ENCODE results near the gene SNRPA. TPM values are rescaled to one million over a fixed set of nuclear protein-coding genes. Genes with fewer than 3 reads are reported as not detected.

Gene SNRPA
- total and polyA plus RNA-seq, 2 of the 13 experiments (the other 11 are each of a cell fraction or from before 2014, with no cell fraction given) = 59.6 to 162 TPM

DNA sequence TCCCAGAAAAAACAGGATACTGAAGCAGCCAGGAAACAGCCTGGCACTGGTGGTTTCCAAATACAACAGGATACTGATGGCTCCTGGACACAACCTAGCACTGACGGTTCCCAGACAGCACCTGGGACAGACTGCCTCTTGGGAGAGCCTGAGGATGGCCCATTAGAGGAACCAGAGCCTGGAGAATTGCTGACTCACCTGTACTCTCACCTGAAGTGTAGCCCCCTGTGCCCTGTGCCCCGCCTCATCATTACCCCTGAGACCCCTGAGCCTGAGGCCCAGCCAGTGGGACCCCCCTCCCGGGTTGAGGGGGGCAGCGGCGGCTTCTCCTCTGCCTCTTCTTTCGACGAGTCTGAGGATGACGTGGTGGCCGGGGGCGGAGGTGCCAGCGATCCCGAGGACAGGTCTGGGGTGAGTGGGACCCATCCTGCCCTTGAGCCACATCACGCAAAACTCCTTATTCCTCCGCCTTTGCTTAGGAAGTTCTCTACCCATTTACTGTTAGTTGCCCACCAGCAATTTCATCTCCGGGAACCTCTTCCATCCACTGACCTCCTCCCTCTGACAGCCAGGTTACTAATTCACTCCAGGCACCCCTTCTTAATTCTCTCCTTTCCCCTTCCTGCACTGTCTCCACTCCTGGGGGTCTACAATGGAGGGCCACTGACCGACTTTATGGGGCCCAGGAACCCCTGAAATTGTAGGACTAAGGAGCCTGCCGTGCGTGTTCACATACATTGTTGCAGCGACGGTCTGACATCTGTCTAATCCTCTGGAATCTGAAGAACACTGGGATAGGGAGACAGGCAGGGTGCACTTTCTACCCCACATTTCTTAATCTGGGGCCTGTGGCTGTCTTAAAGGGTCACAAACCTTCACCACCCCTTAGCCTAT, 32.9 kb upstream of the SNRPA start (continued):
- TF ChIP-seq, protein P1, sequence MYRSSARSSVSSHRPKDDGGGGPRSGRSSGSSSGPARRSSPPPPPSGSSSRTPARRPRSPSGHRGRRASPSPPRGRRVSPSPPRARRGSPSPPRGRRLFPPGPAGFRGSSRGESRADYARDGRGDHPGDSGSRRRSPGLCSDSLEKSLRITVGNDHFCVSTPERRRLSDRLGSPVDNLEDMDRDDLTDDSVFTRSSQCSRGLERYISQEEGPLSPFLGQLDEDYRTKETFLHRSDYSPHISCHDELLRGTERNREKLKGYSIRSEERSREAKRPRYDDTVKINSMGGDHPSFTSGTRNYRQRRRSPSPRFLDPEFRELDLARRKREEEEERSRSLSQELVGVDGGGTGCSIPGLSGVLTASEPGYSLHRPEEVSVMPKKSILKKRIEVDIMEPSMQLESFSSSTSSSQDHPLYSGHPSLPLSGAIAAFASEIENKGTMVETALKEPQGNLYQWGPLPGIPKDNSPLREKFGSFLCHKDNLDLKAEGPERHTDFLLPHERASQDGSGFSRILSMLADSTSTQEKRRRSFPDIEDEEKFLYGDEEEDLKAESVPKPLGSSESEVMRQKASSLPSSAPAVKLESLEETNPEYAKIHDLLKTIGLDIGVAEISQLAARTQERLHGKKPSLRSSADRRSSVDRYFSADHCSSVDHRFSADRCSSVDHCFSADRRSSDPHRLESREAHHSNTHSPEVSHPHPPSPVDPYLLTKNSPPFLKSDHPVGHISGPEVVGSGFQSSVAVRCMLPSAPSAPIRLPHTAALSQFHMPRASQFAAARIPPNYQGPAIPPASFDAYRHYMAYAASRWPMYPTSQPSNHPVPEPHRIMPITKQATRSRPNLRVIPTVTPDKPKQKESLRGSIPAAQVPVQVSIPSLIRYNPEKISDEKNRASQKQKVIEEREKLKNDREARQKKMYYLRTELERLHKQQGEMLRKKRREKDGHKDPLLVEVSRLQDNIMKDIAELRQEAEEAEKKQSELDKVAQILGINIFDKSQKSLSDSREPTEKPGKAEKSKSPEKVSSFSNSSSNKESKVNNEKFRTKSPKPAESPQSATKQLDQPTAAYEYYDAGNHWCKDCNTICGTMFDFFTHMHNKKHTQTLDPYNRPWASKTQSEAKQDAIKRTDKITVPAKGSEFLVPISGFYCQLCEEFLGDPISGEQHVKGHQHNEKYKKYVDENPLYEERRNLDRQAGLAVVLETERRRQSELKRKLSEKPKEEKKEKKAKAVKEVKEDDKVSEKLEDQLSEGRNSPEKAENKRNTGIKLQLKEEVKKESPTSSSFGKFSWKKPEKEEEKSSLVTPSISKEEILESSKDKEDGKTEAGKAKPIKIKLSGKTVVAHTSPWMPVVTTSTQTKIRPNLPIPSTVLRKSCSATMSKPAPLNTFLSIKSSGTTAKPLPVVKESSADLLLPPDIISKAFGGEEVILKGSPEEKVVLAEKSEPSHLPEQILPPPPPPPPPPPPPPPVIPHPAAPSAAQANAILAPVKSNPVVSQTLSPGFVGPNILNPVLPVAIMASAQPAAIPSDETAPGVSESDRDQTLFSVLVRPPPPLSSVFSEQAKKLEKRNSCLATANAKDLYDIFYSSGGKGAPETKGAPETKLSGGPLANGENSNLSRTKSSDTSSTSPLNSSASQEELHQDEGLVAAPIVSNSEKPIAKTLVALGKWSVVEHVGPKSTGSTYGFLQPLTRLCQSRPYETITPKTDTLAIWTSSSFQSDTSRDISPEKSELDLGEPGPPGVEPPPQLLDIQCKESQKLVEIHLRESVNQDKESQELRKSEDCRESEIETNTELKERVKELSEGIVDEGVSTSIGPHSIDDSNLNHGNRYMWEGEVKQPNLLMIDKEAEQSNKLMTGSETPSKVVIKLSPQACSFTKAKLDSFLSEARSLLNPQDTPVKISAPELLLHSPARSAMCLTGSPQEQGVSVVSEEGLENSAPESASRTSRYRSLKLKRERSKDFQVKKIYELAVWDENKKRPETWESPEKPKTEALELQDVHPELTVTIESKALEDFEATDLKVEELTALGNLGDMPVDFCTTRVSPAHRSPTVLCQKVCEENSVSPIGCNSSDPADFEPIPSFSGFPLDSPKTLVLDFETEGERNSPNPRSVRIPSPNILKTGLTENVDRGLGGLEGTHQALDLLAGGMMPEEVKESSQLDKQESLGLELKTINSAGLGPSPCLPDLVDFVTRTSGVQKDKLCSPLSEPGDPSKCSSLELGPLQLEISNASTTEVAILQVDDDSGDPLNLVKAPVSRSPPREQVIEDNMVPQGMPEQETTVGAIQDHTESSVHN (CRISPR knock-in tag; IDR thresholded peaks at IDR 0.05) = no peak
- TF ChIP-seq, protein P2, sequence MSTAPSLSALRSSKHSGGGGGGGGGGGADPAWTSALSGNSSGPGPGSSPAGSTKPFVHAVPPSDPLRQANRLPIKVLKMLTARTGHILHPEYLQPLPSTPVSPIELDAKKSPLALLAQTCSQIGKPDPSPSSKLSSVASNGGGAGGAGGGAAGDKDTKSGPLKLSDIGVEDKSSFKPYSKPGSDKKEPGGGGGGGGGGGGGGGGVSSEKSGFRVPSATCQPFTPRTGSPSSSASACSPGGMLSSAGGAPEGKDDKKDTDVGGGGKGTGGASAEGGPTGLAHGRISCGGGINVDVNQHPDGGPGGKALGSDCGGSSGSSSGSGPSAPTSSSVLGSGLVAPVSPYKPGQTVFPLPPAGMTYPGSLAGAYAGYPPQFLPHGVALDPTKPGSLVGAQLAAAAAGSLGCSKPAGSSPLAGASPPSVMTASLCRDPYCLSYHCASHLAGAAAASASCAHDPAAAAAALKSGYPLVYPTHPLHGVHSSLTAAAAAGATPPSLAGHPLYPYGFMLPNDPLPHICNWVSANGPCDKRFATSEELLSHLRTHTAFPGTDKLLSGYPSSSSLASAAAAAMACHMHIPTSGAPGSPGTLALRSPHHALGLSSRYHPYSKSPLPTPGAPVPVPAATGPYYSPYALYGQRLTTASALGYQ (CRISPR knock-in tag; IDR thresholded peaks at IDR 0.05) = no peak
- TF ChIP-seq ZFP1 (CRISPR knock-in tag; IDR thresholded peaks at IDR 0.05) (no peak), NFE2L2 (IDR thresholded peaks at IDR 0.05; ENCODE audit: low read length) (peak; percentile 61), ZNF772 (CRISPR knock-in tag; IDR thresholded peaks at IDR 0.05) (no peak), ZNF615 (CRISPR knock-in tag; IDR thresholded peaks at IDR 0.05; ENCODE audit: borderline replicate concordance) (no peak), HCFC1 (IDR thresholded peaks at IDR 0.05; ENCODE audit: low read depth, low read length) (no peak), ZNF768 (CRISPR knock-in tag; IDR thresholded peaks at IDR 0.05) (no peak), SAP130 (CRISPR knock-in tag; IDR thresholded peaks at IDR 0.05; ENCODE audit: low read depth) (peak; percentile 0; the same call in 1 of the 2 replicates), ZC3H4 (CRISPR knock-in tag; IDR thresholded peaks at IDR 0.05; ENCODE audit: borderline replicate concordance) (no peak), ZNF703 (CRISPR knock-in tag; IDR thresholded peaks at IDR 0.05; ENCODE audit: borderline replicate concordance) (no peak), SSRP1 (CRISPR knock-in tag; IDR thresholded peaks at IDR 0.05) (no peak), ZFP62 (CRISPR knock-in tag; IDR thresholded peaks at IDR 0.05) (no peak)
- TF ChIP-seq, protein P3, sequence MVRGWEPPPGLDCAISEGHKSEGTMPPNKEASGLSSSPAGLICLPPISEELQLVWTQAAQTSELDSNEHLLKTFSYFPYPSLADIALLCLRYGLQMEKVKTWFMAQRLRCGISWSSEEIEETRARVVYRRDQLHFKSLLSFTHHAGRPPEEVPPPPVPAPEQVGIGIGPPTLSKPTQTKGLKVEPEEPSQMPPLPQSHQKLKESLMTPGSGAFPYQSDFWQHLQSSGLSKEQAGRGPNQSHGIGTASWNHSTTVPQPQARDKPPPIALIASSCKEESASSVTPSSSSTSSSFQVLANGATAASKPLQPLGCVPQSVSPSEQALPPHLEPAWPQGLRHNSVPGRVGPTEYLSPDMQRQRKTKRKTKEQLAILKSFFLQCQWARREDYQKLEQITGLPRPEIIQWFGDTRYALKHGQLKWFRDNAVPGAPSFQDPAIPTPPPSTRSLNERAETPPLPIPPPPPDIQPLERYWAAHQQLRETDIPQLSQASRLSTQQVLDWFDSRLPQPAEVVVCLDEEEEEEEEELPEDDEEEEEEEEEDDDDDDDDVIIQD (CRISPR knock-in tag; IDR thresholded peaks at IDR 0.05; ENCODE audit: low read depth) = no peak
- TF ChIP-seq, protein P4, sequence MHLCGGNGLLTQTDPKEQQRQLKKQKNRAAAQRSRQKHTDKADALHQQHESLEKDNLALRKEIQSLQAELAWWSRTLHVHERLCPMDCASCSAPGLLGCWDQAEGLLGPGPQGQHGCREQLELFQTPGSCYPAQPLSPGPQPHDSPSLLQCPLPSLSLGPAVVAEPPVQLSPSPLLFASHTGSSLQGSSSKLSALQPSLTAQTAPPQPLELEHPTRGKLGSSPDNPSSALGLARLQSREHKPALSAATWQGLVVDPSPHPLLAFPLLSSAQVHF (CRISPR knock-in tag; IDR thresholded peaks at IDR 0.05) = no peak
- TF ChIP-seq, protein P5, sequence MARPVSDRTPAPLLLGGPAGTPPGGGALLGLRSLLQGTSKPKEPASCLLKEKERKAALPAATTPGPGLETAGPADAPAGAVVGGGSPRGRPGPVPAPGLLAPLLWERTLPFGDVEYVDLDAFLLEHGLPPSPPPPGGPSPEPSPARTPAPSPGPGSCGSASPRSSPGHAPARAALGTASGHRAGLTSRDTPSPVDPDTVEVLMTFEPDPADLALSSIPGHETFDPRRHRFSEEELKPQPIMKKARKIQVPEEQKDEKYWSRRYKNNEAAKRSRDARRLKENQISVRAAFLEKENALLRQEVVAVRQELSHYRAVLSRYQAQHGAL (CRISPR knock-in tag; IDR thresholded peaks at IDR 0.05; ENCODE audit: not compliant biosample characterization) = no peak

All from HepG2 (cell line).